Measurements from ENCODE around the gene PTPRJ.

PTPRJ gene

GRCh38 chr11:48051217-48051830 lies 71.0 kb downstream of the PTPRJ start:
- no peaks in the 10 kb centered on the region for H3K36me3 ChIP-seq (ENCODE audit: insufficient read depth, low read length)
- TF ChIP-seq CTCF (conservative IDR thresholded peaks at IDR 0.05; ENCODE audit: low read length): no peak
- no peak for TF ChIP-seq EZH2phosphoT487 (IDR thresholded peaks at IDR 0.05; ENCODE audit: borderline replicate concordance)
- no peaks in the 10 kb centered on the region for H3K9me3 ChIP-seq (ENCODE audit: insufficient read depth, low read depth, low read length)
- no peak overlapping the region for H3K4me2 ChIP-seq (ENCODE audit: low read depth, low read length, poor library complexity, severe bottlenecking)
- H3K27me3 ChIP-seq (ENCODE audit: insufficient read depth, low read length, poor library complexity, severe bottlenecking): no peaks in the 10 kb centered on the region
- no peaks in the 10 kb centered on the region for H3K79me2 ChIP-seq (ENCODE audit: insufficient read depth, low read length)
- no peak overlapping the region for H2AFZ ChIP-seq (ENCODE audit: low read length)
- H3K4me3 ChIP-seq (ENCODE audit: low read length, poor library complexity, severe bottlenecking): no peak overlapping the region
- H3K9me2 ChIP-seq (replicated peaks; ENCODE audit: low read depth, low read length): no peaks in the 10 kb centered on the region
- H4K20me1 ChIP-seq (ENCODE audit: insufficient read depth, low read length, poor library complexity, severe bottlenecking): no peaks in the 10 kb centered on the region
- H3K9ac ChIP-seq (ENCODE audit: low read depth, low read length, poor library complexity, severe bottlenecking): no peak overlapping the region
- H3F3A ChIP-seq (ENCODE audit: low read depth): no peaks in the 10 kb centered on the region
- peaks cover 21% of the 10 kb centered on the region for H3K4me1 ChIP-seq (ENCODE audit: insufficient read depth, low read length, poor library complexity, severe bottlenecking)

- no peak overlapping the region for H3K4me2 ChIP-seq (ENCODE audit: low read depth, low read length, poor library complexity, severe bottlenecking)
- H3F3A ChIP-seq (ENCODE audit: low read depth): no peaks in the 10 kb centered on the region
- H3K4me1 ChIP-seq (ENCODE audit: insufficient read depth, low read length, poor library complexity, severe bottlenecking): peaks cover 22% of the 10 kb centered on the region
Observed at GRCh38 chr11:48052183-48053044, 72.1 kb downstream of the PTPRJ start.

GRCh38 chr11:48054994-48055291 lies 74.6 kb downstream of the PTPRJ start:
- no peaks in the 10 kb centered on the region for H3K36me3 ChIP-seq (ENCODE audit: insufficient read depth, low read length)
- peaks cover 22% of the 10 kb centered on the region for H3K4me1 ChIP-seq (ENCODE audit: insufficient read depth, low read length, poor library complexity, severe bottlenecking)
- H3K4me2 ChIP-seq (ENCODE audit: low read depth, low read length, poor library complexity, severe bottlenecking): peak overlapping the region; percentile 58
- H3K4me3 ChIP-seq (ENCODE audit: low read length, poor library complexity, severe bottlenecking): no peak overlapping the region
- TF ChIP-seq EZH2phosphoT487 (IDR thresholded peaks at IDR 0.05; ENCODE audit: borderline replicate concordance): no peak
- no peak for TF ChIP-seq CTCF (conservative IDR thresholded peaks at IDR 0.05; ENCODE audit: low read length)
- no peaks in the 10 kb centered on the region for H4K20me1 ChIP-seq (ENCODE audit: insufficient read depth, low read length, poor library complexity, severe bottlenecking)
- H3F3A ChIP-seq (ENCODE audit: low read depth): no peaks in the 10 kb centered on the region
- no peak overlapping the region for H2AFZ ChIP-seq (ENCODE audit: low read length)
- no peaks in the 10 kb centered on the region for H3K27me3 ChIP-seq (ENCODE audit: insufficient read depth, low read length, poor library complexity, severe bottlenecking)
- H3K79me2 ChIP-seq (ENCODE audit: insufficient read depth, low read length): no peaks in the 10 kb centered on the region
- no peak overlapping the region for H3K9ac ChIP-seq (ENCODE audit: low read depth, low read length, poor library complexity, severe bottlenecking)
- no peaks in the 10 kb centered on the region for H3K9me3 ChIP-seq (ENCODE audit: insufficient read depth, low read depth, low read length)
- H3K9me2 ChIP-seq (replicated peaks; ENCODE audit: low read depth, low read length): no peaks in the 10 kb centered on the region

More at GRCh38 chr11:48052183-48053044, 72.1 kb downstream of the PTPRJ start:
- H3K27me3 ChIP-seq (ENCODE audit: insufficient read depth, low read length, poor library complexity, severe bottlenecking): no peaks in the 10 kb centered on the region
- TF ChIP-seq CTCF (conservative IDR thresholded peaks at IDR 0.05; ENCODE audit: low read length) (no peak), EZH2phosphoT487 (IDR thresholded peaks at IDR 0.05; ENCODE audit: borderline replicate concordance) (no peak)
- no peaks in the 10 kb centered on the region for H4K20me1 ChIP-seq (ENCODE audit: insufficient read depth, low read length, poor library complexity, severe bottlenecking)
- no peak overlapping the region for H3K9ac ChIP-seq (ENCODE audit: low read depth, low read length, poor library complexity, severe bottlenecking)
- H2AFZ ChIP-seq (ENCODE audit: low read length): no peak overlapping the region
- H3K9me3 ChIP-seq (ENCODE audit: insufficient read depth, low read depth, low read length): no peaks in the 10 kb centered on the region
- no peaks in the 10 kb centered on the region for H3K9me2 ChIP-seq (replicated peaks; ENCODE audit: low read depth, low read length)
- no peaks in the 10 kb centered on the region for H3K36me3 ChIP-seq (ENCODE audit: insufficient read depth, low read length)
- H3K4me3 ChIP-seq (ENCODE audit: low read length, poor library complexity, severe bottlenecking): no peak overlapping the region
- no peaks in the 10 kb centered on the region for H3K79me2 ChIP-seq (ENCODE audit: insufficient read depth, low read length)

Measured in Loucy (cell line).